HCT116 (cell line): Measurements from ENCODE around the gene PTPA.
A peak's percentile ranks its signal among the peaks of the same experiment; 100 is the strongest.

Experiments
- POLR2A ChIP-seq: IDR thresholded peaks from 2 replicates; pipeline ENCODE4 v1.7.0; 2011; ENCODE audit warnings: borderline replicate concordance; ENCODE audit not compliant: insufficient read depth, insufficient read length; ENCODE audit errors: extremely low read depth
- POLR2AphosphoS5 ChIP-seq: IDR thresholded peaks from 2 replicates; pipeline ENCODE4 v1.6.1; 2011; ENCODE audit warnings: mild to moderate bottlenecking, low read depth, low read length, moderate library complexity
- SRF ChIP-seq: IDR thresholded peaks from 2 replicates; pipeline ENCODE4 v1.6.1; 2012; ENCODE audit warnings: low read depth
- YY1 ChIP-seq: IDR thresholded peaks from 2 replicates; pipeline ENCODE4 v1.6.1; 2011; ENCODE audit warnings: low read length, low read depth, moderate library complexity, mild to moderate bottlenecking; ENCODE audit not compliant: insufficient replicate concordance; ENCODE audit errors: extremely low read depth
- TF ChIP-seq, protein P1 (sequence below), 3 experiments: fragments of 200-600 bp in 1 of 3; sonication (generic) in 1 of 3; IDR thresholded peaks in 2 of 3; conservative IDR thresholded peaks in 1 of 3; 2 replicates each; pipeline ENCODE4 v1.5.1; 2012 to 2017; ENCODE audit warnings: low read depth in 2 of 3, low read length in 2 of 3, antibody characterized with exemption in 1 of 3, borderline replicate concordance in 1 of 3, control low read depth in 1 of 3, mild to moderate bottlenecking in 1 of 3, mixed read lengths in 1 of 3, mixed run types in 1 of 3, moderate library complexity in 1 of 3; ENCODE audit not compliant: insufficient read depth in 1 of 3
- TF ChIP-seq, protein P2 (sequence below): IDR thresholded peaks from 2 replicates; pipeline ENCODE4 v1.6.1; 2012

DNA sequence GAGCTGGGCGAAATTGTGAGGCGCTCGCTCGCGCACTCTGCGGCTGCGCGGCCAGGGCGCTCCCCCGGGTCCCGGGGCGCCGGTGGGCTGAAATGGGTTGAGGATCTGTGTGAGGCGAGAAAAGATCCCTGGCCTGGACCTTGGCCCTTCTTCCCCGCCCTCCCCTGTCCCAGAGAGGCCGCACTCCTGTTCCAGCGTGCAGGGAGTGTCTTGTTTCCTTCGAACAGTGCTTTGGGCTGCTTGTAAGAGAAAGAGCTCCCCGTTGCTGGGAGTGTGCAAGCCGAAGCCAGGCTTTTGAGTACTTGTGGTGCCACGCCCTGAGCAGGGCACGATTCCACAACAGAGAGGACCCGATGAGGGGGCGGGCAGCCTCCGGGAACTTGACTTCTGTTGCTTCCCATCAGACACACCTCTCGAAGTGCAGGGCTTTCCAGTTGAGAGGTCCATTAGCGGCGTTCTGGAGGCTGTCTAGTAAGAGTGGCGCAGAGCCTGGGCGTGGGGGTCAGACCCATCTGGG, 29.8 kb upstream of the PTPA start:
- TF ChIP-seq POLR2A: peak; percentile 2
- TF ChIP-seq, protein P1, sequence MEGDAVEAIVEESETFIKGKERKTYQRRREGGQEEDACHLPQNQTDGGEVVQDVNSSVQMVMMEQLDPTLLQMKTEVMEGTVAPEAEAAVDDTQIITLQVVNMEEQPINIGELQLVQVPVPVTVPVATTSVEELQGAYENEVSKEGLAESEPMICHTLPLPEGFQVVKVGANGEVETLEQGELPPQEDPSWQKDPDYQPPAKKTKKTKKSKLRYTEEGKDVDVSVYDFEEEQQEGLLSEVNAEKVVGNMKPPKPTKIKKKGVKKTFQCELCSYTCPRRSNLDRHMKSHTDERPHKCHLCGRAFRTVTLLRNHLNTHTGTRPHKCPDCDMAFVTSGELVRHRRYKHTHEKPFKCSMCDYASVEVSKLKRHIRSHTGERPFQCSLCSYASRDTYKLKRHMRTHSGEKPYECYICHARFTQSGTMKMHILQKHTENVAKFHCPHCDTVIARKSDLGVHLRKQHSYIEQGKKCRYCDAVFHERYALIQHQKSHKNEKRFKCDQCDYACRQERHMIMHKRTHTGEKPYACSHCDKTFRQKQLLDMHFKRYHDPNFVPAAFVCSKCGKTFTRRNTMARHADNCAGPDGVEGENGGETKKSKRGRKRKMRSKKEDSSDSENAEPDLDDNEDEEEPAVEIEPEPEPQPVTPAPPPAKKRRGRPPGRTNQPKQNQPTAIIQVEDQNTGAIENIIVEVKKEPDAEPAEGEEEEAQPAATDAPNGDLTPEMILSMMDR (IDR thresholded peaks at IDR 0.05 in 2 of 3, conservative IDR thresholded peaks at IDR 0.05 in 1 of 3; ENCODE audit: borderline replicate concordance in 1 of 3, insufficient read depth in 1 of 3, low read depth in 2 of 3, low read length in 2 of 3): no peak
- TF ChIP-seq POLR2AphosphoS5: peak; percentile 53; the same call in 1 of the 2 replicates
- TF ChIP-seq, protein P2, sequence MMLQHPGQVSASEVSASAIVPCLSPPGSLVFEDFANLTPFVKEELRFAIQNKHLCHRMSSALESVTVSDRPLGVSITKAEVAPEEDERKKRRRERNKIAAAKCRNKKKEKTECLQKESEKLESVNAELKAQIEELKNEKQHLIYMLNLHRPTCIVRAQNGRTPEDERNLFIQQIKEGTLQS: no peak
- no peak for TF ChIP-seq YY1
- no peak for TF ChIP-seq SRF
